Esophagus squamous epithelium (tissue), 4 donors: Measurements from ENCODE around the gene STYXL1.

Experiments used
- CTCF ChIP-seq, 6 experiments: fragments of 450-650 bp in 4 of 6; fragments of 200-600 bp in 2 of 6; sonication (generic) in 2 of 6; IDR thresholded peaks; one replicate each; pipeline ENCODE4 v1.5.1; 2016 to 2019; ENCODE audit warnings: antibody characterized with exemption in 6 of 6, mild to moderate bottlenecking in 4 of 6, moderate library complexity in 4 of 6
- POLR2A ChIP-seq, 4 donors: fragments of 450-650 bp; IDR thresholded peaks; one replicate each; pipeline ENCODE4 v1.6.1; 2017; ENCODE audit warnings: antibody characterized with exemption in 4 of 4, mild to moderate bottlenecking in 4 of 4, moderate library complexity in 3 of 4

- TF ChIP-seq POLR2A (IDR thresholded peaks at IDR 0.05) (no peak), CTCF (IDR thresholded peaks at IDR 0.05) (no peak)
Observed at GRCh38 chr7:76040126-76040525, 7.7 kb downstream of the STYXL1 start.
